DMS53 treated with DMSO at 0.1 percent for 48 hours (cell line): ENCODE data around the gene TEX26.

ENCODE experiments used
- DNase-seq: peaks from one replicate; lab custom pipeline; 2025; ENCODE audit not compliant: unreplicated experiment; lab: John Stamatoyannopoulos, UW

The TEX26 gene

GRCh38 chr13:30932481-30933353 is at the start of gene TEX26:
TSS of gene TEX26 (plus strand) at chr13:30932656. CDS start at chr13:30932716, 60 bp downstream.
- no peak for DNase-seq

- DNase-seq = no peak
Observed at GRCh38 chr13:30882996-30883766, 49.3 kb upstream of the TEX26 start.

- no peak for DNase-seq
Observed at GRCh38 chr13:30884543-30884942, 47.9 kb upstream of the TEX26 start.

- DNase-seq = no peak
Observed at GRCh38 chr13:30889196-30889690, 43.2 kb upstream of the TEX26 start.

- no peak for DNase-seq
Observed at GRCh38 chr13:30892966-30893365, 39.5 kb upstream of the TEX26 start.

GRCh38 chr13:30895773-30896172 is 36.7 kb upstream of the TEX26 start:
- DNase-seq = no peak

- no peak for DNase-seq
Observed at GRCh38 chr13:30898070-30898469, 34.4 kb upstream of the TEX26 start.

GRCh38 chr13:30898678-30899241 is 33.7 kb upstream of the TEX26 start:
- DNase-seq = peak; percentile 17

- DNase-seq = no peak
Observed at GRCh38 chr13:30900436-30900835, 32.0 kb upstream of the TEX26 start.

- DNase-seq = no peak
Observed at GRCh38 chr13:30900952-30901749, 31.3 kb upstream of the TEX26 start.

GRCh38 chr13:30904043-30904442 is 28.4 kb upstream of the TEX26 start:
- DNase-seq = no peak

- DNase-seq = no peak
Observed at GRCh38 chr13:30905932-30906383, 26.5 kb upstream of the TEX26 start, which contains the start of gene MEDAG. TSS of gene MEDAG (plus strand) at chr13:30906271. CDS start at chr13:30906516, 245 bp downstream.

GRCh38 chr13:30906411-30907051 is 25.9 kb upstream of the TEX26 start:
- DNase-seq = no peak

GRCh38 chr13:30907121-30907861 is 25.2 kb upstream of the TEX26 start:
- no peak for DNase-seq

- DNase-seq = no peak
Observed at GRCh38 chr13:30908416-30908980, 24.0 kb upstream of the TEX26 start.

GRCh38 chr13:30910676-30911075 is 21.8 kb upstream of the TEX26 start:
- no peak for DNase-seq

GRCh38 chr13:30915691-30916541 is 16.5 kb upstream of the TEX26 start:
- no peak for DNase-seq

GRCh38 chr13:30916991-30917390 is 15.5 kb upstream of the TEX26 start:
- no peak for DNase-seq
